Esophagus squamous epithelium (tissue), 4 donors: ENCODE results near the gene PSME2.

Experiments used
- CTCF ChIP-seq, 6 experiments: fragments of 450-650 bp in 4 of 6; fragments of 200-600 bp in 2 of 6; sonication (generic) in 2 of 6; IDR thresholded peaks; one replicate each; pipeline ENCODE4 v1.5.1; 2016 to 2019; ENCODE audit warnings: antibody characterized with exemption in 6 of 6, mild to moderate bottlenecking in 4 of 6, moderate library complexity in 4 of 6
- POLR2A ChIP-seq, 4 donors: fragments of 450-650 bp; IDR thresholded peaks; one replicate each; pipeline ENCODE4 v1.6.1; 2017; ENCODE audit warnings: antibody characterized with exemption in 4 of 4, mild to moderate bottlenecking in 4 of 4, moderate library complexity in 3 of 4

GRCh38 chr14:24122416-24122815 lies 24.0 kb downstream of the PSME2 start:
- TF ChIP-seq POLR2A (IDR thresholded peaks at IDR 0.05) (no peak), CTCF (IDR thresholded peaks at IDR 0.05) (no peak)
